CD4-positive, alpha-beta T cell treated with Interleukin-12 subunit alpha and Interleukin-12 subunit beta, for 1 hour (primary cell): ENCODE measurements around the gene EEIG1.
"Not testable (repeated sequence)": the region's sequence is repeated elsewhere in the genome, so short reads cannot be mapped to it uniquely, and the experiment has no call there.

Experiments used
- DNase-seq: peaks from one replicate; pipeline ENCODE4 v3.0.0-alpha.2; 2020

The EEIG1 gene

DNA sequence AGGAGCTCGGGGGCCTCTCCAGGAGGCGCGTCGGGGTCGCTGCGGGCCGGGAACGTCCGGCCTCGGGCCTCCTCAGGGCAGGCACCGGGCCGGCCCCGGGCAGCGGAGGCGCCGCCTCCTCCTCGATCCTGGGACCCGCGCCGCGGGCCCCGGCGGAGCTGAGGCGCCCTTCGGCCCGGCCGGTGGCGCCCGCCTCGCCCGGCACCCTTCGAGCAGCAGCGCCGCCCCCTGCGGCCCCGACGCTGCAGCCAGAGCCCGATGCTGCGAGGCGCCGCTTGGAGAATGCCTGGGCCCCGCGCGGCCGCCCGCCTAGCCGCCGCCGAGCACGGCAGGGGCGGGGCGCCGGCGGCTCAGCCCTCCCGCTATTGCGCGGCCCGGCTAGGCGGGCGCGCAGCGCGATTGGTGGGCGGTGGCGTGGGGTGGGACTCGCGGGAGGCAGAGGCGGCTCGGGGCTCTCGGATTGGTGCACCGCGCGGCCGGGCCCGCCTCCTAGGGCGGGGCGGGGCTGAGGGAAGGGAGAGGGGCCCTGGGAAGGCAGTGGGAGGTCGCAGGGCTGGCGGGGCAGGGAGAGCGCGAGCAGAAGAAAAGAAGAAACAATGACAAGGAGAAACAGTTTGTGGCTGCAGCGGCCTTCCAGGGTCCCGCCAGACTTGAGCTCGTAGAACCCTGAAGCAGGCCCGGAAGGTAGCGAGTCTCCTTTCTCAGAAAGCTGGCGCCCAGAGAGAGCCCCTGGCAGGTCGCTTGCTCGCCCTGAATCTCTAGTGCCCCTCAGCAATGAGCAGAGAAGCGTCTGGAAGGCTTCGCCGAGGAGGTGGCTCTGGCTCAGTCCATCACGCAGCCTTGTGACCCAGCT is at the start of gene EEIG1:
Gene EEIG1, minus strand, starts transcription at position 284 of the 853 bp plus-strand sequence. CDS start 852 bp downstream, outside the sequence.
- peak; percentile 97 for DNase-seq

DNA sequence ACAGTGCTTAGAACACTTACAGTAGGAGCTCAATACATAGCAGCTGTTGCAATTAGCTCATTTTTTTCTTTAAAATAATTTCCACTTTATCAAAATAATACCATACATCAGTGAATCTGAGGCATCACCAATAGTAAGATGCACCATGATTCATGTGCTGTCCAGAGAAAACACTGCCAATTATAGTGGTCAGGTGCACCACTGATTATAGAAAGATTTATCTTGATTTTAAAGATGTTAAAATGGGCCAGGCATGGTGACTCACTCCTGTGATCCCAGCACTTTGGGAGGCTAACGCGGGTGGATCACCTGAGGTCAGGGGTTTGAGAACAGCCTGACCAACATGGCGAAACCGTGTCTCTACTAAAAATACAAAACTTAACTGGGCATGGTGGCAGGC is 46.9 kb upstream of the EEIG1 start:
- no peak for DNase-seq

DNA sequence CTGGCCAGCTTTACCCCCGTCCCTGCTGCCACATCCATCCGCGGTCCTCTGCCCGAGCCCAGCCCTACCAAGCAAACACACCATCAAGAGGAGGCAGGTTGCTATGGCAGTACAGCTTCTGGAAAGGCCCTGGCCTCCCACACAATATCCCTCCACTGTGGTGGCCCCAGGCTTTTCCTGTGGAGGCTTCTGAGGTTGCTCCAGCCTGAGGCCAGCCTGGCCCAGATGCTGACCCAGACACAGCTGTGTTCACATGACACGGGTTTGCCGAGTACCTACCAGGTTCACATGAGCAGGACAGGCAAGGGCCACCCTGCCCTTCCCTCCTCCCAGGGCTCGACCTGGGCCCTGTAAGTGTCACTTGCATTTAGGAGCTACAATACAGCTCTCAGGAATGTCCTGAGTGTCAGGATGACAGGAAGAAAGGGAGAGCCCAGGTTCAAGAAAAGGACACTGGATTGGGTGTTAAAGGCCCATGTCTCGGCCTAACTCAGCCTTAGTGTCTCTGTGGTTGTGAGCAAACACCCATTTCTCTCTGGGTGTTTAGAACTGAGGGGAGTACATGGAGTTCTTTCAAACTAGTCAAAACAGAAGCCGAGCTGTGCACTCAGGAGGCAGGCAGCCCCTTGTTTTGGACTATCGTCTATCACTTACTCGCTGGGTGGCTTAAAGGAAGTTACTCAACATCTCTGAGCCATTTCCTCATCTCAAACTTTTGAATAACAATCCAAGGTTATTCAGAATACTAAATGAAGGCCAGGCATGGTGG is 46.2 kb upstream of the EEIG1 start:
- peak; percentile 67 for DNase-seq

DNA sequence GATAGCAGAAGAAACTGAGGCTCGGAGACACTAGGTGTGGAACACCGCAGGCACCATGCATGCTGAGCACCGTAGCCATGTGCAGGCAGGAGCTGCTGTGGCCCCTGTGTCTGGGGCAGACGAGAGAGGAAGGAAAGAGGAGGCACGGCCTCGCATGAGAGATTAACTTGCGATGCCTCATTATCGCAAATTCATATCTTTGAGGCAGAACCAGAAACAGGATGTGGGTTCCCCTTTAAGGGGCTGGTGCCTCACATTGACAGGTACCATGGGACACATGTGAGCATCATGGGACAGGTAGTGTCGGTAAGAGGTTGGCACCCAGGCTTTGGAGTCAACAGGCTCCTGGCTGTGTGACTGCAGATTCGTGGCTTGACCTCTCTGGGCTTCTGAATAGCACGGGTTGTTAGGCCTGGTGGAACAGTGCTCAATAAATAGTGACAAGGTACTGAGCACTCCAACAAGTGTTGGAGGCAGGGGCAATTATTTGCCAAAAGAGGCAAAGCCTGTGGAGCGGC is 45.5 kb upstream of the EEIG1 start:
- peak; percentile 90 for DNase-seq

DNA sequence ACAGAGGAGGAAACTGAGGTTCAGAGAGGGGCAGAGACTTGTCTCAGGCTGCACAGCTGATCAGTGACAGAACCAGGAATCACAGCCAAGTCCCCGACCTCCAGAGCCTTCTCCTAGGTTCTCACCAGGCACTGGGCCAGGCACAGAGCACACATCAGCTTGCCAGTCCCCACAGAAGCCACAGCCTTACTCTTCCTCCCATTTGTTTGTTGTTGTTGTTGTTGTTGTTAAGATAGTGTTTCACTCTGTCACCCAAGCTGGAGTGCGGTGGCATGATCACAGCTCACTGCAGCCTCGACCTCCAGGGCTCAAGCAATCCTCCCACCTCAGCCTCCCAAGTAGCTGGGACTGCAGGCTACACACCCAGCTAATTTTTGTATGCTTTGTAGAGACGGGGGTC is 44.9 kb upstream of the EEIG1 start:
- DNase-seq: peak; percentile 50

DNA sequence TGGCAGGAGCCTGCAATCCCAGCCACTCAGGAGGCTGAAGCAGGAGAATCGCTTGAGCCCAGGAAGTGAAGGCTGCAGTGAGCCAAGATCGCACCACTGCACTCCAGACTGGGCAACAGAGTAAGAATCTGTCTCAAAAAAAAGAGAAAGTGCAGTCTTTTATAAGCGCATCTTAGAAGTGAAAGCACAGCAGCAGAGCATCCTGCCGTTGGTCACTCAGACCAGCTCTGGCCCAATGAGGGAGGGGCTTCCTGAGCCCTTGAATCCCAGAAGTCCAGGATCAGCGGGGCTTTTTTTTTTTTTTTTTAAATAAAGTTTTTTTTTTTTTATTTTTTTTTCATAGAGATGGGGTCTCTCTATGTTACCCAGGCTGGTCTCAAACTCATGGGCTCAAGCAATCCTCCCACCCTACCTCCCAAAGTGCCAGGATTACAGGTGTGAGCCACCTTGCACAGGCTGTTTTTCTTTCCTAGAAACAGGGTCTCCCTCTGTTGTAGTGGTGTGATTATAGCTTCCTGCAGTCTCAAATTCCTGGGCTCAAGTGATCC is 44.0 kb upstream of the EEIG1 start:
- no peak for DNase-seq

DNA sequence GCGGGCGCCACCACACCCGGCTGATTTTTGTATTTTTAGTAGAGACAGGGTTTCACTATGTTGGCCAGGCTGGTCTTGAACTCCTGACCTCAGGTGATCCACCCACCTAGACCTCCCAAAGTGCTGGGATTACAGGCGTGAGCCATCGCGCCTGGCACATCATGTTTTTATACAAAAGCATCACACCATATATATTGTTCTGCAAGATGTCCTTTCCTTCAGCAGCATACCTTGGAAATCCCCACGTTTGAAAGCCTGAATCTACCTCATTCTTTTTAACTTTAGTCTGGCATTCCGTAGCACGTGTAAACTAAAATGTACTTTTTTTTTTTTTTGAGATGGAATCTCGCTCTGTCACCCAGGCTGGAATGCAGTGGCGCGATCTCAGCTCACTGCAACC is 42.9 kb upstream of the EEIG1 start:
- not testable (repeated sequence) for DNase-seq

DNA sequence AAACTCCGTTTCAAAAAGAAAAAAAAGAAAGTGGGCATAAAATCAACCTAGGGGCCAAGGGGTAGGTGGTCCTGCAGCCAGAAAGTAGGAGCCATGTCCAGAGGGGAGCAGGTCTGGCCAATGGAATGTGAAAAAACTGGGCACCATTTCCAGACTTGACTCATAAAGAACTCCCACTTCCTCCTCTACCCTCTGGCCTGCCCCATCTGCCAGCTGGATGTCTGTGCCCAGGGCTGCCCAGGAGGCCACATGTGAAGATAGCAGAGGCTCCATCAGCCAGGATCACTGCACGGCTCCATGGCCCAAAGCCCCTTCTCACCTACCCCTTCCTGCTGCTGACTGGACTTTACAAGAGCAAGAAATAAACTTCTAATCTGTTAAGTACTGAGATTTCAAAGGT is 42.1 kb upstream of the EEIG1 start:
- no peak for DNase-seq

DNA sequence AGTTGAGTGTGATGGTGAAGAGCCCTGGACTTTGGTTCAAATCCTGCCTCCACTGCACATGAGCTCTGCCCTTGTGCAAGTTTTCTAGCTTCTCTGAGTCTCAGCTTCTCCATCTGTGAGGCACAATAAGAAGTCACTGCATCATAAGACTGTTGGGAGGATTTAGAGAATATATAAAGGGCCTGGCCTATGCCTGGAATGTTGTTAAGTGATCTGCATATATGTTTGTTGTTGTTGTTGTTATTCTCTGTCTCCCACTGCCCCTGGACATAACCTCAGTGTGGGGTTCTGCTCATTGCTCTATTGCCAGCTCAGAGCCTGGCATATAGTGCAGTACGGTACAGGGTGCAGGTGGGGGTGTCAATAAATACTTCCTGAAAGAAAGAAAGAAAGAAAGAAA is 40.3 kb upstream of the EEIG1 start:
- no peak for DNase-seq

DNA sequence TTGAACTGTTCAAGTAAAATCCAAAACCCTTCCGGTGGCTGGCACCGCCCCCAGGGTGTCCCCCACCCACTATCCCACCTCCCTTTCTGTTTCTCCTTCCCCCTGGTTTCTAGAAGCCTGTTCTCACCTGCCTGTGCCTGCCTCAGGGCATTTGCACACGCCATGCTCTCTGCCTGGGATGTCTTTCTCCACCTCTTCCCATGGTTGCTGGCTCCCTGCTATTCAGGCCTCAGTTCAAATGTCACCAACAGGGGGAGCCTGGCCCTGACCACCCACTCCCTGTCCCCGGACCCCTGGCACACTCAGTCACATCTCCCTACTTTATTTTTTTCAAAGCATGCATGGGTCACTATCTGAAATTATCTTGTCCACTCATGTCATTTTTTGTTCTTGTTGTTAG is 39.9 kb upstream of the EEIG1 start:
- DNase-seq: no peak

DNA sequence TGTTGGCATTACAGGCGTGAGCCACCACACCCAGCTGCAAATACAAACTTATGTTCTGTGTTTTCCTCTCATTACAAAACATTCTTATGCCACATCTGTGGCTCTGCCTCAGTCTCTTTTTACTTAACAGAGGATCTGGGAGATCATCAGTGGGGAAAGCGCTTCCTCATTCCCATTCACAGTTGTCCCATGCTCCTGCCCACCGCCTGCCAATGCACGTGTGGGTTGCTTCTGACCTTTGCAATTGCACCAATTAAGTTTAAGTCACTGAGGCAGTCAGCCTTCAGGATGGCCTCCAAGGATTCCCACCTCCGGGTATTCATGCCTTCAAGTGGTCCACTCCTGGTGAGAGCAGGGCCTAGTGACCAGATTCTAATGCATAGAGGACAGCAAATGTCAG is 34.9 kb upstream of the EEIG1 start:
- DNase-seq: no peak

DNA sequence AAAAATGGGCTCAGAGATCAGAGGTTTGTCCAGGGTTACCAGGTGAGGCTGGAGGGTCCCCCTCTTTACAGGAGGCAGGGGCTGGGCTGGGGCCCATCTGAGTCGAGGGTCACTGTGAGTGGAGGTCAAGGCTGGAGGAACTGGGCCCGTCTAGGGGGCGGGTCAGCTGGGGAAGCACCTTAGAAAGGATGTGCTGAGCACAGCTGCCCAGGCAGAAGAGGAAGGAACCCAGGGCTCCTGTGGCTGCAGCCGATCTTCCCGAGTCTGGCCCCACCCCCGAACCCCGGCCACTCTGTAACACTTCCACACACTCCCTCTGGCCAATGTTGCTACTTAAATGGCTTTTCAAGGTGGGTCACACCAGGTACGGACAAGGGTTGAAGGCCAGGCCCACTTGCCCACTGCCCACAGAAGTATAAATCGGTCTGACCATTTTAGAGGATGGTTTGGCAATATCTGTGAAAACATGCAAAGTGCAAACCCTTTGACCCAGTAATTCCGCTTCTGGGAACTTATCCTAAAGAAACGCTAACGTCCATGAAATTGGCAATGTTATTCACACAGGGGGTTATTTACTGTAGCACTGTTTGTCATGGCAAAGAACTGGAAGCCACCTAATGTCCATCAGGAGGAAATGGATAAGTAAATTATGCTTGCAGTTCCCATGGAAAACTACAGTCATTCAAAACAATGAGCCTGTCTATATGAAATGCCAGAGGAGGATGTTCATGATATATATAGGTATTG is 30.5 kb upstream of the EEIG1 start:
- no peak for DNase-seq

DNA sequence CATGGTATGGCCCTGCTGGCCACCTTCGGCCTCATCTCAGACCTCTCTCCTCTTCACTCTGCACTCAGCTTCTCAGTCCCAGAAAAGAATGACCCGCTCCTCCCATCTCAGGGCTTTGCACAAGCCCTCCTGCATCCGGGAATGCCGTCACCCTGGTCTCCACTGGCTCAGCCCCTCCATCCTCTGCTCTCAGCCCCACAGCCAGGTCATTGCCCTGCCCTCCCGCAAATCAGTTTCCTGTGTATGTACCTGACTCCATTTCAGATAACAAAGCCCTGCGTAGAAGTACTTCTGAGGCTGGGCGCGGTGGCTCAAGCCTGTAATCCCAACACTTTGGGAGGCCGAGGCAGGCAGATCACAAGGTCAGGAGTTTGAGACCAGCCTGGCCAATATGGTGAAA is 28.9 kb upstream of the EEIG1 start:
- DNase-seq: no peak

DNA sequence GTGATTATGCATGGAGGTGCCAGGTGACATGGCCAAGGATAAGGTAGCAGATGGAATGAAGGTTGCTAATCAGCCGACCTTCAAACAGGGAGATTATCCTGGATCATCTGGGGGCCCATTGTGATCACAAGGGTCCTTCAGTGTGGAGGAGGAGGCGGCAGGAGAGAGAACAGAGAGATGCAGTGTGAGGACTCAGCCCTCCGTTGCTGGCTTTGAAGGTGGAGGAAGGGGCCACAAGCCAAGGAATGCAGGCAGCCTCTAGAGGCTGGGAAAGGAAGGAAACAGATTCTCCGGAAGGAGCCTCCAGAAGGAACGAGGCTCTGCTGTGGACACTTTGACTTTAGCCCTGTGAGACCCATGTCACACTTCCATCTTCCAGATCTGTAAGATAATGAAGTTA is 27.4 kb upstream of the EEIG1 start:
- no peak for DNase-seq

DNA sequence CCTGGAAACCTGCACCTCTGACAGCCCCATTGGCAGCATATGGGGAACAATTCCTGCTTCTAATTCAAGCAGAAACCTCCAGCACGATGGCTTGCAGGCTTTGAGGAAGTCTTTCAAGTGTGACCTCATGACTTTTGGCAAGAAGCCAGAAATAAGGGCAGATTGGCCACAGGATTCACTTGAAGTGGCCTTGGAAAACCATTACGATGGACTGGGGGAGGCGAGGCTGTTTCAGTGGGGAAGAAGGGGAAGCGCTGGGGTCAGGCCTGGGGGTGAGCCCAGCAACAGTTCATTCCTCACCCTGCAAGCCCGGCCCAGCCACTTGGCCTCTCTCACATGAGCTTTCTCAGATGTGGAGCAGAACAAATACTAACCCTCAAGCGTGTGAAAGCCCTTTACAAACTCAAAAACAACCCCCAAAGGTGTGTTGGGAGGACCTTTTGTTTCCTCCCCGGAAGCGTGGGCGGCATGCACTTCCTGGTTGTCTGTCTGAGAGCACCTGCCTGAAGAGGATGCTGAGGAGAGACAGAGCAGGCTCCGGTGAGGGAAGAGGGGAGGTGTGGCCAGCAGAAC is 26.9 kb upstream of the EEIG1 start:
- DNase-seq: peak; percentile 92

DNA sequence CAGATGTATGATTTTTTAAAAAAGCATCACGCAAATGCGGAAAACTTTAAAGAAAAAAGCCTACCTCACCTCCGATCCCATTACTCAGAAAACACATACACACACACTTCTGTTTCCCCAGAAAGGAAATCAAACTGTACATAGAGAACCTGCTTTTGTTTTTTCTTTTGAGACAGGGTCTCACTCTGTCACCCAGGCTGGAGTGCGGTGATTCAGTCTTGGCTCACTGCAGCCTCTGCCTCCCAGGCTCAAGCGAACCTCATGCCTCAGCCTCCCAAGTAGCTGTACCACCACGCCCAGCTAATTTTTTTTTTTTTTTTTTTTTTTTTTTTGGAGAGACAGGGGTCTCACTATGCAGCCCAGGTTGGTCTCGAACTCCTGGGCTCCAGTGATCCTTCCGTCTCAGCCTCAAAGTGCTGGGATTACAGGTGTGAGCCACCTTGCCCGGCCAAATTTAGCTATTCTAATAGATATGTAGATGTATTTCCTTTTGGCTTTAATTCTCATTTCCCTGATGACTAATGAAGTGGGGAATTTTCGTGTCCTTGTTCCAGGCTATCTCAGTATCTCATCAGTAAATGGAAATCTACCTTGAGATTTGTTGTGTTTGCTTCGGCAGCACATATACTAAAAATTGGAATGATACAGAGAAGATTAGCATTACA is 25.7 kb upstream of the EEIG1 start:
- DNase-seq: no peak

DNA sequence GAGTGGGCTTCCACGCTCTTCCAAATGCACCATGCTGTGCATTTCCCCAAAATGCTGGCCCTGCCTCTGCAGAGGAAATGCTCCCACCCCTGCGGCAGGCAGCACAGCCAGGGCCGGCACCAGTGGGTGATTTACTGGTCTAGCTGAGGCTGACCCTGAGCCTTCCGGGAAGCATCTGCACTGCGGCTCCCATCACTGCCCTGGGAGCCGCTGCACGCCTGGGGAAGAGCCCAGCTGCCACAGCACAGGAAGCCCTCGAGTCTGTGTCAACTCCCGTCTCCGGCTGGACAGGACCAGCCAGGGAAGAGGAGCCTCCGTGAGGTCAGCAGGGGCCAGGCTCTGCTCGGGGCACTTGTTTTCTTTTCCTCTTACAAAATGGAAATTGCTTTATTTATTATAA is 25.1 kb upstream of the EEIG1 start:
- no peak for DNase-seq

DNA sequence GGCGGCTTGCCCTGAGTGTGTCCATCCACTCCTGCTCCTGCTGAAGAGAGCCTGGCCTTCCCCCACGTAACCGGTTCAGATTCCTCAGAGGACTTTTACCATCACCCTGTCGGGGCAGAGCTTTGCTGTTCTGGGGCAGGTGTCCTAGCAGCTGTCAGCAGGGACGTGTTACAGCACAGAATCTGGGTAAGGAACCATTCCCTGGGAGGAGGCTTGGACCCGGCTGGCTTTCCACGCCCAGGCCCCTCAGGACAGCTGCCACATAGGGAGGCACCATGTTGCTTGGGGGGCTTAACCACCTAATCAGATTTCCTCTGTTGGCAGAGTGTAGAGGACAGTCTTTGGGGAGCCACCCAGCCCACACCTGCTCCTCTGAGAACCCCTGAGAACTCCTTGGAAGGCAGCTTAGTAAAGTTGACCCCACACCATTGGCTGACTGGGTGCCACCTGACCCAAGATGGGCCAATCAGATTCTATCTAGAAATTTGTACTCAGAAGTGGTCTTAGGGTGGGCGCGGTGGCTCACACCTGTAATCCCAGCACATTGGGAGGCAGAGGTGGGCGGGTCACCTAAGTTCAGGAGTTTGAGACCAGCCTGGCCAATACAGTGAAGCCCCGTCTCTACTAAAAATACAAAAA is 23.3 kb upstream of the EEIG1 start:
- DNase-seq: no peak

DNA sequence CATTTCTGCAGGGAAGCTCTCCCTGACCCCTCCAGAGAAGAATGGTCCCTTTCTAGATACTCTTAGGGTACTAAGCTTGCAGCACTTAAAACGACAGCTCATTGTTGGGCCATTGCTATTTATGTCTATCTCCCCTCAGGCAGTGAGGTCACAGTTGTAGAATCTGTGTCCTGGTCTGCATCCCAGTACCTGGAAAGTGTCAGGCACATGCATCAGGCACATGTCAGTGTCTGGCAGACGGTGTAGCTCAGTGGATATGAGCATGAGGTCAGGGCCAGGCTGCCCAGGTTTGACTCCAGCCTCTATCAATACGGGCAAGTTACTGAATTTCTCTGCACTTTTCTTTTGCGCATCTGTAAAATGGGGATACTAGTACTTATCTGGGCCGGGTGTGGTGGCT is 22.2 kb upstream of the EEIG1 start:
- no peak for DNase-seq

DNA sequence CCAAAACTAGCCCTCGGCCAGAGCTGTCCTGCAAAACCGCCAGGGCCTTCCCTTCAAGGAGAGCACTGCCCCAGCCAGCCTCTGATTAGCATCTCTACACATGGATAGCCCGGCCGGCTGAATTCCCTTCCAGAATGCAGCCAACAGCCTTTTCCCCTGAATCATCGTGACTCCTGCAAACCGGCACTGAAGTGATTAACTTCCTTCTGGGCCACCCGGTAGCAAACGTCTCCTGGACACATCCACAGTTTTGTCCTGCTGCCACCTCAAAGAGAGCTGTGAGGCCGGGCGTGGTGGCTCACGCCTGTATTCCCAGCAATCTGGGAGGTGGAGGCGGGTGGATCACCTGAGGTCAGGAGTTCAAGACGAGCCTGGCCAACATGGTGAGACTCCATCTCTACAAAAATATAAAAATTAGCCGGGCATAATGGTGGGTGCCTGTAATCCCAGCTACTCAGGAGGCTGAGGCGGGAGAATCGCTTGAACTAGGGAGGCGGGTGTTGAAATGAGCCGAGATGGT is 21.1 kb upstream of the EEIG1 start:
- DNase-seq: no peak

DNA sequence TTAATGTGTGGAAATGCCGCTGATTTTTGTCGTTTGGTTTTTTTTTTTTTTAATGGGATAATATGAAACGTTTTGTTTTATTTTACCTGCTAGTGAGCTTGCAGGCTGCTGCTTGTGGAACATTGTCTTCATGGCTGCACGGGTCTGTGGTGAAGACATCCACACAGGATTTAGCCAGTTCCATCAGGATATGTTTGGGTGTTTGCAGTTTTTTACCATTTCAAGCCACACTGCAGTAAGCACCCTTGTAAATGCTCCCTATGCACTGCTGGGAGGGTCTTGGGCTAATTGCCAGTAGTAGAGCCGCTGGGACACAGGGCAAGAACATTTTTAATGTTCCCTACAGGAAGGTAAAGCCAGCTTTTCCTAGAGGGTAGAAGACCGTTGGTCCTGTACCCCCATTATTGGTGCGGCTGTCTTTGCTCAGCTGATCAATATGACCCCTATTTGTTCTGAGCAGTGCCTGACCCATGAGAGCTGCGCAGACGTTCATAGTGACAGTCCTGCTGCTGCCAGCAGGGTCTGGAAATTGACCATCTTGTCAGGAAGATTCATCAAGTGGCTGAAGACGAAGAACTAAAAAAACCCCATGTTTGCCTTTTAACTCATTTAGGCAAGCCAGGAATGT is 20.5 kb upstream of the EEIG1 start:
- no peak for DNase-seq
